Measurements from ENCODE around the gene CNBD2. TPM values are rescaled to one million over a fixed set of nuclear protein-coding genes. Genes with fewer than 3 reads are reported as not detected.
"Not testable (repeated sequence)": the region's sequence is repeated elsewhere in the genome, so short reads cannot be mapped to it uniquely, and the experiment has no call there.

The CNBD2 gene
- total RNA-seq (1.9 TPM), polyA plus RNA-seq (8.6 TPM)

GRCh38 chr20:35967979-35968640, at the start of gene CNBD2:
TSS of gene CNBD2 (plus strand) at chr20:35968590. CDS start at chr20:35968763, 173 bp downstream.
- Histone ChIP-seq H3K36me3 (ENCODE audit: insufficient read depth) (no peaks in the 10 kb centered on the region), H3K27ac (ENCODE audit: low read depth) (no peak within 1 kb of the TSS), H3K4me1 (ENCODE audit: insufficient read depth) (no peaks in the 10 kb centered on the region), H3K4me3 (ENCODE audit: low read depth, low read length) (no peak within 1 kb of the TSS)
- DNase-seq (ENCODE audit: extremely low spot score): no peak
- 92% methylated on average over 3 of the region's 3 CpGs for WGBS

- peaks cover 8% of the 10 kb centered on the region for H3K36me3 ChIP-seq (ENCODE audit: insufficient read depth)
Observed at GRCh38 chr20:35920523-35920922, 47.9 kb upstream of the CNBD2 start.

GRCh38 chr20:35929301-35929700, 39.1 kb upstream of the CNBD2 start:
- peaks cover 3% of the 10 kb centered on the region for H3K36me3 ChIP-seq (ENCODE audit: insufficient read depth)
- no peak for DNase-seq (ENCODE audit: extremely low spot score)
- WGBS: 97% methylated on average over 2 of the region's 2 CpGs
- H3K27ac ChIP-seq (ENCODE audit: low read depth): no peak overlapping the region
- no peaks in the 10 kb centered on the region for H3K4me1 ChIP-seq (ENCODE audit: insufficient read depth)
- no peak overlapping the region for H3K4me3 ChIP-seq (ENCODE audit: low read depth, low read length)

More at GRCh38 chr20:35920523-35920922, 47.9 kb upstream of the CNBD2 start:
- no peak overlapping the region for H3K4me3 ChIP-seq (ENCODE audit: low read depth, low read length)
- no peak overlapping the region for H3K27ac ChIP-seq (ENCODE audit: low read depth)
- H3K4me1 ChIP-seq (ENCODE audit: insufficient read depth): no peaks in the 10 kb centered on the region
- DNase-seq (ENCODE audit: extremely low spot score): no peak
- 98% methylated on average over 3 of the region's 3 CpGs for WGBS

GRCh38 chr20:35934050-35934449, 34.3 kb upstream of the CNBD2 start:
- Histone ChIP-seq H3K27ac (ENCODE audit: low read depth) (no peak overlapping the region), H3K36me3 (ENCODE audit: insufficient read depth) (no peaks in the 10 kb centered on the region), H3K4me3 (ENCODE audit: low read depth, low read length) (no peak overlapping the region), H3K4me1 (ENCODE audit: insufficient read depth) (no peaks in the 10 kb centered on the region)
- no peak for DNase-seq (ENCODE audit: extremely low spot score)
- 82% methylated on average over 4 of the region's 4 CpGs for WGBS

- H3K4me1 ChIP-seq (ENCODE audit: insufficient read depth): no peaks in the 10 kb centered on the region
- H3K36me3 ChIP-seq (ENCODE audit: insufficient read depth): no peaks in the 10 kb centered on the region
Observed at GRCh38 chr20:35939264-35939663, 29.1 kb upstream of the CNBD2 start.

GRCh38 chr20:35941620-35942019, 26.8 kb upstream of the CNBD2 start:
- no peak overlapping the region for H3K4me3 ChIP-seq (ENCODE audit: low read depth, low read length)
- WGBS: 95% methylated on average over 2 of the region's 2 CpGs
- H3K36me3 ChIP-seq (ENCODE audit: insufficient read depth): no peaks in the 10 kb centered on the region
- no peak for DNase-seq (ENCODE audit: extremely low spot score)
- no peak overlapping the region for H3K27ac ChIP-seq (ENCODE audit: low read depth)
- no peaks in the 10 kb centered on the region for H3K4me1 ChIP-seq (ENCODE audit: insufficient read depth)

More at GRCh38 chr20:35939264-35939663, 29.1 kb upstream of the CNBD2 start:
- DNase-seq (ENCODE audit: extremely low spot score): no peak
- no peak overlapping the region for H3K27ac ChIP-seq (ENCODE audit: low read depth)
- no peak overlapping the region for H3K4me3 ChIP-seq (ENCODE audit: low read depth, low read length)
- WGBS: 93% methylated on average over 3 of the region's 3 CpGs

- H3K4me3 ChIP-seq (ENCODE audit: low read depth, low read length): no peak overlapping the region
- H3K36me3 ChIP-seq (ENCODE audit: insufficient read depth): no peaks in the 10 kb centered on the region
- H3K4me1 ChIP-seq (ENCODE audit: insufficient read depth): no peaks in the 10 kb centered on the region
- H3K27ac ChIP-seq (ENCODE audit: low read depth): no peak overlapping the region
- WGBS: 79% methylated on average over 2 of the region's 2 CpGs
- no peak for DNase-seq (ENCODE audit: extremely low spot score)
Observed at GRCh38 chr20:35942243-35942642, 26.1 kb upstream of the CNBD2 start.

- WGBS: 84% methylated on average over 9 of the region's 9 CpGs
- Histone ChIP-seq H3K36me3 (ENCODE audit: insufficient read depth) (no peaks in the 10 kb centered on the region), H3K4me1 (ENCODE audit: insufficient read depth) (no peaks in the 10 kb centered on the region), H3K4me3 (ENCODE audit: low read depth, low read length) (no peak overlapping the region), H3K27ac (ENCODE audit: low read depth) (no peak overlapping the region)
- DNase-seq (ENCODE audit: extremely low spot score): no peak
Observed at GRCh38 chr20:35947489-35947888, 20.9 kb upstream of the CNBD2 start.

- Histone ChIP-seq H3K4me3 (ENCODE audit: low read depth, low read length) (no peak overlapping the region), H3K36me3 (ENCODE audit: insufficient read depth) (no peaks in the 10 kb centered on the region), H3K27ac (ENCODE audit: low read depth) (no peak overlapping the region), H3K4me1 (ENCODE audit: insufficient read depth) (peaks cover 3% of the 10 kb centered on the region)
- WGBS: 90% methylated on average over 2 of the region's 2 CpGs
- DNase-seq (ENCODE audit: extremely low spot score): no peak
Observed at GRCh38 chr20:35947907-35948306, 20.5 kb upstream of the CNBD2 start.

GRCh38 chr20:35950093-35950492, 18.3 kb upstream of the CNBD2 start:
- Histone ChIP-seq H3K27ac (ENCODE audit: low read depth) (no peak overlapping the region), H3K4me1 (ENCODE audit: insufficient read depth) (peaks cover 3% of the 10 kb centered on the region), H3K36me3 (ENCODE audit: insufficient read depth) (no peaks in the 10 kb centered on the region), H3K4me3 (ENCODE audit: low read depth, low read length) (no peak overlapping the region)
- 95% methylated on average over 7 of the region's 7 CpGs for WGBS
- DNase-seq (ENCODE audit: extremely low spot score): no peak

GRCh38 chr20:35952080-35952479, 16.3 kb upstream of the CNBD2 start:
- not testable (repeated sequence) for H3K4me1 ChIP-seq (ENCODE audit: insufficient read depth); H3K27ac ChIP-seq (ENCODE audit: low read depth); H3K36me3 ChIP-seq (ENCODE audit: insufficient read depth); DNase-seq (ENCODE audit: extremely low spot score); H3K4me3 ChIP-seq (ENCODE audit: low read depth, low read length)
- WGBS: 96% methylated on average over 14 of the region's 14 CpGs

GRCh38 chr20:35952480-35953386, 15.7 kb upstream of the CNBD2 start:
- Histone ChIP-seq H3K4me1 (ENCODE audit: insufficient read depth) (peaks cover 3% of the 10 kb centered on the region), H3K27ac (ENCODE audit: low read depth) (peak overlapping the region; percentile 99), H3K4me3 (ENCODE audit: low read depth, low read length) (peak overlapping the region; percentile 64), H3K36me3 (ENCODE audit: insufficient read depth) (no peaks in the 10 kb centered on the region)
- 54% methylated on average over 6 of the region's 6 CpGs for WGBS
- no peak for DNase-seq (ENCODE audit: extremely low spot score)

GRCh38 chr20:35953387-35954199, 14.8 kb upstream of the CNBD2 start:
- DNase-seq (ENCODE audit: extremely low spot score): no peak
- H3K36me3 ChIP-seq (ENCODE audit: insufficient read depth): no peaks in the 10 kb centered on the region
- WGBS: under 1% methylated on average over 65 of the region's 65 CpGs
- H3K4me3 ChIP-seq (ENCODE audit: low read depth, low read length): peak overlapping the region; percentile 64
- H3K4me1 ChIP-seq (ENCODE audit: insufficient read depth): peaks cover 3% of the 10 kb centered on the region
- peak overlapping the region; percentile 99 for H3K27ac ChIP-seq (ENCODE audit: low read depth)

Measured in urinary bladder (tissue), 4 donors.